Right lobe of liver (tissue), 4 donors: ENCODE data around the gene LDAH.

Experiments used
- POLR2A ChIP-seq: fragments of 450-650 bp; IDR thresholded peaks from one replicate; pipeline ENCODE4 v1.6.1; 2017; ENCODE audit warnings: antibody characterized with exemption, mild to moderate bottlenecking
- TF ChIP-seq, protein P1 (sequence below), 4 donors: fragments of 200-600 bp in 3 of 4; fragments of 450-650 bp in 1 of 4; IDR thresholded peaks; one replicate each; pipeline versions ENCODE4 v1.5.1 to v1.8.0; 2016 to 2022; ENCODE audit warnings: antibody characterized with exemption in 4 of 4, mild to moderate bottlenecking in 2 of 4
- donor health status: DM: no; HTN: no; CAD: no.
- donor health status: DM: no; HTN: no; CAD: no.
- donor health status: DM: no; HTN: yes; CAD: no.

DNA sequence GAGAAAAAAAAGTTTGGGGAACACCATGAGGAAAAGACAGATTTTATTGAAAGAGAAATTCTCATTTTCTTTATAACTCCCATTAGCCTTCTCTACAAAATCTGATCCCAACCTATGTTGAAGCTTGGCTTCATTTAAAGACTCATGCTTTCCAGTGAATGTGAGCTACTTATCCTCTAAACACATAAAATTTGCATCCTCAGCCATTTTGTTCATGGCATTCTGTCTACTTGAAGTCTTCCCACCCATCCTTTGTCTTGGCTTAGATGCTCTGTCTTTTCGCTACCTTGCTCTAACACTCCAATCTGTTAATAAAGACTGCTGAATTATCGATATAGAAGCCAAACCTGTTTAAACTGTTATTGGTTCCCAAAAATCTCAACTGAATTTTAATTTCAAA, 116.7 kb downstream of the LDAH start:
- TF ChIP-seq, protein P1, sequence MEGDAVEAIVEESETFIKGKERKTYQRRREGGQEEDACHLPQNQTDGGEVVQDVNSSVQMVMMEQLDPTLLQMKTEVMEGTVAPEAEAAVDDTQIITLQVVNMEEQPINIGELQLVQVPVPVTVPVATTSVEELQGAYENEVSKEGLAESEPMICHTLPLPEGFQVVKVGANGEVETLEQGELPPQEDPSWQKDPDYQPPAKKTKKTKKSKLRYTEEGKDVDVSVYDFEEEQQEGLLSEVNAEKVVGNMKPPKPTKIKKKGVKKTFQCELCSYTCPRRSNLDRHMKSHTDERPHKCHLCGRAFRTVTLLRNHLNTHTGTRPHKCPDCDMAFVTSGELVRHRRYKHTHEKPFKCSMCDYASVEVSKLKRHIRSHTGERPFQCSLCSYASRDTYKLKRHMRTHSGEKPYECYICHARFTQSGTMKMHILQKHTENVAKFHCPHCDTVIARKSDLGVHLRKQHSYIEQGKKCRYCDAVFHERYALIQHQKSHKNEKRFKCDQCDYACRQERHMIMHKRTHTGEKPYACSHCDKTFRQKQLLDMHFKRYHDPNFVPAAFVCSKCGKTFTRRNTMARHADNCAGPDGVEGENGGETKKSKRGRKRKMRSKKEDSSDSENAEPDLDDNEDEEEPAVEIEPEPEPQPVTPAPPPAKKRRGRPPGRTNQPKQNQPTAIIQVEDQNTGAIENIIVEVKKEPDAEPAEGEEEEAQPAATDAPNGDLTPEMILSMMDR (IDR thresholded peaks at IDR 0.05): no peak
- TF ChIP-seq POLR2A: no peak
